ENCODE data around the gene IGF2R.

GRCh38 chr6:160108077-160108476 is 139.2 kb downstream of the IGF2R start:
- TF ChIP-seq CTCF (conservative IDR thresholded peaks at IDR 0.05; ENCODE audit: low read depth, low read length) (no peak), EZH2 (IDR thresholded peaks at IDR 0.05; ENCODE audit: low read length, unreplicated experiment) (no peak)
